Endothelial cell of umbilical vein (primary cell): ENCODE data around the gene ZNF662. TPM values are rescaled to one million over a fixed set of nuclear protein-coding genes. Genes with fewer than 3 reads are reported as not detected.

ENCODE experiments used
- BruUV-seq: library from RNA; stranded (reverse); fragments of 400-500 nt; replicated peaks from 2 replicates; lab custom pipeline; 2021; lab: Mats Ljungman, UMichigan
- CTCF ChIA-PET: fragments of 300-600, 350-600 bp; sonication (Branson Sonifier 250); formaldehyde crosslinking; loops from one replicate; lab custom pipeline; 2021; ENCODE audit warnings: antibody characterized with exemption, inconsistent platforms; lab: Charles Lee
- POLR2A ChIA-PET: fragments of 300-600, 350-600 bp; sonication (Branson Sonifier 250); formaldehyde crosslinking; loops from one replicate; lab custom pipeline; 2021; ENCODE audit warnings: antibody characterized with exemption, inconsistent platforms; lab: Charles Lee
- DNase-seq: peaks from one replicate; pipeline ENCODE4 v3.0.0-alpha.2; 2011; ENCODE audit warnings: low read depth, low spot score
- FAIRE-seq: peaks from 2 replicates; lab custom pipeline; 2011; peaks lifted over from hg19 to GRCh38; lab: Jason Lieb, UNC
- H2AFZ ChIP-seq: 2 replicates; pipeline ENCODE4 v1.6.0; 2012; ENCODE audit warnings: low read depth, low read length, control low read depth, inconsistent platforms
- H3K27ac ChIP-seq: 2 replicates; pipeline ENCODE4 v1.5.1; 2011; ENCODE audit warnings: low read depth, mild to moderate bottlenecking, control low read depth, low read length, moderate library complexity; ENCODE audit not compliant: insufficient read depth
- H3K27me3 ChIP-seq, 2 experiments: 2 replicates each; pipeline versions ENCODE4 v1.6.0 to v1.6.1; 2011; ENCODE audit warnings: low read length in 2 of 2, mixed read lengths in 1 of 2; ENCODE audit not compliant: control insufficient read depth in 2 of 2, insufficient read depth in 2 of 2
- H3K36me3 ChIP-seq, 2 experiments: 2 replicates in 1 of 2; 3 replicates in 1 of 2; pipeline ENCODE4 v1.5.1; 2011; ENCODE audit warnings: low read length in 2 of 2, mild to moderate bottlenecking in 1 of 2, moderate library complexity in 1 of 2; ENCODE audit not compliant: control insufficient read depth in 2 of 2, insufficient read depth in 2 of 2; ENCODE audit errors: extremely low read depth in 1 of 2
- H3K4me1 ChIP-seq: 3 replicates; pipeline ENCODE4 v1.5.1; 2011; ENCODE audit warnings: mild to moderate bottlenecking, low read length; ENCODE audit not compliant: control insufficient read depth, insufficient read depth; ENCODE audit errors: extremely low read depth
- H3K4me2 ChIP-seq: 2 replicates; pipeline ENCODE4 v1.6.1; 2011; ENCODE audit warnings: low read length, control low read depth, mixed read lengths; ENCODE audit not compliant: insufficient read depth
- H3K4me3 ChIP-seq, 3 experiments: fragments of 200-600 bp in 1 of 3; sonication (generic), shearing (Covaris generic) in 1 of 3; replicated peaks in 1 of 3; 2 replicates each; pipeline ENCODE4 v1.5.1; 2011 to 2016; ENCODE audit warnings: control low read depth in 3 of 3, low read length in 3 of 3, mild to moderate bottlenecking in 2 of 3, inconsistent platforms in 1 of 3, low read depth in 1 of 3, moderate library complexity in 1 of 3; ENCODE audit not compliant: insufficient read depth in 1 of 3
- H3K79me2 ChIP-seq: 2 replicates; pipeline ENCODE4 v1.6.0; 2012; ENCODE audit warnings: low read length, inconsistent platforms; ENCODE audit not compliant: control insufficient read depth, insufficient read depth
- H3K9ac ChIP-seq: replicated peaks from 2 replicates; pipeline ENCODE3; 2011; ENCODE audit warnings: low read length, control low read depth; ENCODE audit not compliant: insufficient read depth; ENCODE audit errors: extremely low read depth
- H3K9me1 ChIP-seq: replicated peaks from 3 replicates; pipeline ENCODE4 v1.6.0; 2011; ENCODE audit warnings: mild to moderate bottlenecking, low read length; ENCODE audit not compliant: control insufficient read depth, insufficient read depth; ENCODE audit errors: extremely low read depth
- H3K9me3 ChIP-seq: replicated peaks from 2 replicates; pipeline ENCODE4 v1.5.1; 2012; ENCODE audit warnings: low read length, inconsistent platforms; ENCODE audit not compliant: control insufficient read depth, insufficient read depth
- H4K20me1 ChIP-seq: replicated peaks from 2 replicates; pipeline ENCODE3; 2011; ENCODE audit warnings: mild to moderate bottlenecking, low read length; ENCODE audit not compliant: control insufficient read depth, insufficient read depth; ENCODE audit errors: extremely low read depth
- EZH2 ChIP-seq: IDR thresholded peaks from 2 replicates; pipeline ENCODE4 v1.6.1; 2012; ENCODE audit warnings: borderline replicate concordance, low read depth, mild to moderate bottlenecking, moderate library complexity, low read length, inconsistent platforms; ENCODE audit not compliant: severe bottlenecking
- FOS ChIP-seq: IDR thresholded peaks from 2 replicates; pipeline ENCODE4 v1.6.1; 2011; ENCODE audit warnings: mild to moderate bottlenecking, low read length, moderate library complexity, borderline replicate concordance; ENCODE audit not compliant: insufficient read depth
- GATA2 ChIP-seq: IDR thresholded peaks from 2 replicates; pipeline ENCODE4 v1.7.0; 2011; ENCODE audit warnings: low read depth, mild to moderate bottlenecking, moderate library complexity, mixed read lengths, low read length; ENCODE audit not compliant: insufficient read length, insufficient read depth
- JUN ChIP-seq: IDR thresholded peaks from 2 replicates; pipeline ENCODE4 v1.6.1; 2011; ENCODE audit warnings: borderline replicate concordance, low read depth; ENCODE audit not compliant: insufficient read length, insufficient read depth
- MYC ChIP-seq: IDR thresholded peaks from one replicate; pipeline ENCODE4 v1.6.1; 2011; ENCODE audit warnings: mild to moderate bottlenecking, low read depth, low read length
- POLR2A ChIP-seq: IDR thresholded peaks from 2 replicates; pipeline ENCODE4 v1.6.1; 2012; ENCODE audit warnings: low read depth, mild to moderate bottlenecking, control low read depth, low read length
- POLR2AphosphoS5 ChIP-seq: IDR thresholded peaks from 2 replicates; pipeline ENCODE4 v1.6.1; 2012; ENCODE audit warnings: low read depth, mild to moderate bottlenecking, control low read depth, low read length, moderate library complexity; ENCODE audit not compliant: insufficient read depth
- dilution Hi-C: fragments of 300-500 bp; cut with MboI; formaldehyde crosslinking; loops from one replicate; pipeline ENCODE4 v1.15.0; 2019; ENCODE audit warnings: low sequenced_read_pairs; ENCODE audit not compliant: extremely low pct_ligation_motif_present
- intact Hi-C: fragments of 100-400 bp; cut with micrococcal nuclease; formaldehyde crosslinking; loops from one replicate; pipeline ENCODE4 v1.10.0; 2022
- polyA plus RNA-seq, 4 experiments: library from polyadenylated mRNA; depleted of rRNA in 3 of 4; stranded (reverse) in 3 of 4; unstranded in 1 of 4; fragments of >200 nt; gene quantifications; 2 replicates each; pipeline versions ENCODE4 v1.2.1 to v1.2.3, GENCODE V29; 2011 to 2012; ENCODE audit warnings: missing spikeins in 1 of 4
- total RNA-seq: library from RNA; stranded (reverse); gene quantifications from 2 replicates; pipeline ENCODE4 v1.2.3, GENCODE V29; 2021
- TF ChIP-seq, protein P1 (sequence below), 2 donors: IDR thresholded peaks; 1 replicate in 1 of 2; 2 replicates in 1 of 2; pipeline ENCODE4 v1.5.1; 2011; ENCODE audit warnings: low read length in 2 of 2, mild to moderate bottlenecking in 2 of 2, moderate library complexity in 2 of 2, control low read depth in 1 of 2, inconsistent platforms in 1 of 2, low read depth in 1 of 2; ENCODE audit not compliant: insufficient read depth in 1 of 2; ENCODE audit errors: extremely low read depth in 1 of 2
- TF ChIP-seq, protein P2 (sequence below): IDR thresholded peaks from 2 replicates; pipeline ENCODE4 v1.6.1; 2011; ENCODE audit not compliant: insufficient read depth, insufficient read length

The ZNF662 gene
- total and polyA plus RNA-seq, 2 donors (not counting 3 experiments of a cell fraction or from before 2014, with no cell fraction given) = 0.84 to 4.3 TPM

DNA sequence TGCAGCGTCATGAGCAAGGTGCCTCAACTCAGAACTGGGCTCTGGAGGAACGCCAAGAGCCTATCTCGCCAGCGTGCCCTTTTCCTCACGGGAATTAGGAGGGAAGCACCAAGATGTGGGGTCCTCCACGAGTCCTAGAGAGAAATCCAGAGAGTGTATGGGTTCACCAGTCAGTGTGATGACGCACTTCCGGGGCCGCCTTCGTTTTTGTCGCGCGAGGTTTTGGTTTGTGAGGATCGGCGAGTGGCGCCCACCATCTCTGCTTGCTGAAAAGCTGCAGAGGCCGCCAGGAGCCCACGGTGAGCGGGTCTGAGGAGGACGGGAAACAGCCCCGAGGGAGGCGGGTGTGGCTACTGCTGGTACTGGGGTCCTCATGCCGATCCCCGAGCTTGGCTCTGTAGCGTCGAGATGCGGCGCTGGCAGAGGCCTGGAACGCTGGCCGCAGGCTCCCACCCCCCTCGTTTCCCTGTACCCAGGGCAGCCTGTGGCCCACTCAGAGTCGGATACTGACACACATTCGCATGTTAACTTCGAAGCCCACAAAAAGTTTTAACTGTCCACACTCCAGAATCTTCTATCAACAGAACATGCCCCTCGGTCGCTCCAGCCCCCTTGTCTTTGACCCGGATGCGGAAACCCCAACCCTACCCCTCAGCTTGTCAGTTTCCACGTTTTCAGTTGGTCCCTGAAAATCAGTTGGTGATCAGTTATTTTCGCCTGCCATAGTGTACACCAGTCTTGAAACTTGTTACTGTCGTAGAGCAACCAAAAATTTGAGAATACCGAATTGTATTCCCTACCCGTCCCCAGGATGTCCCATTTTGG lies 30.4 kb downstream of the ZNF662 start:
- Histone ChIP-seq H3K79me2 (no peaks in the 10 kb centered on the region), H2AFZ (no peak overlapping the region), H3K9ac (no peak overlapping the region), H4K20me1 (no peaks in the 10 kb centered on the region), H3K36me3 (no peaks in the 10 kb centered on the region), H3K4me2 (no peak overlapping the region), H3K4me1 (no peaks in the 10 kb centered on the region), H3K9me1 (no peaks in the 10 kb centered on the region), H3K27me3 (peaks cover 2 to 7% of the 10 kb centered on the region in 2 experiments), H3K9me3 (no peaks in the 10 kb centered on the region), H3K4me3 (peak overlapping the region in 1 of 3 experiments; percentile 15), H3K27ac (no peak overlapping the region)
- TF ChIP-seq EZH2 = no peak
- TF ChIP-seq, protein P1, sequence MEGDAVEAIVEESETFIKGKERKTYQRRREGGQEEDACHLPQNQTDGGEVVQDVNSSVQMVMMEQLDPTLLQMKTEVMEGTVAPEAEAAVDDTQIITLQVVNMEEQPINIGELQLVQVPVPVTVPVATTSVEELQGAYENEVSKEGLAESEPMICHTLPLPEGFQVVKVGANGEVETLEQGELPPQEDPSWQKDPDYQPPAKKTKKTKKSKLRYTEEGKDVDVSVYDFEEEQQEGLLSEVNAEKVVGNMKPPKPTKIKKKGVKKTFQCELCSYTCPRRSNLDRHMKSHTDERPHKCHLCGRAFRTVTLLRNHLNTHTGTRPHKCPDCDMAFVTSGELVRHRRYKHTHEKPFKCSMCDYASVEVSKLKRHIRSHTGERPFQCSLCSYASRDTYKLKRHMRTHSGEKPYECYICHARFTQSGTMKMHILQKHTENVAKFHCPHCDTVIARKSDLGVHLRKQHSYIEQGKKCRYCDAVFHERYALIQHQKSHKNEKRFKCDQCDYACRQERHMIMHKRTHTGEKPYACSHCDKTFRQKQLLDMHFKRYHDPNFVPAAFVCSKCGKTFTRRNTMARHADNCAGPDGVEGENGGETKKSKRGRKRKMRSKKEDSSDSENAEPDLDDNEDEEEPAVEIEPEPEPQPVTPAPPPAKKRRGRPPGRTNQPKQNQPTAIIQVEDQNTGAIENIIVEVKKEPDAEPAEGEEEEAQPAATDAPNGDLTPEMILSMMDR (IDR thresholded peaks at IDR 0.05; ENCODE audit: extremely low read depth in 1 of 2, insufficient read depth in 1 of 2, low read depth in 1 of 2, low read length in 2 of 2) = no peak
- no peak for TF ChIP-seq POLR2AphosphoS5
- no peak for TF ChIP-seq GATA2
- no peak for TF ChIP-seq POLR2A
- no peak for TF ChIP-seq JUN
- TF ChIP-seq, protein P2, sequence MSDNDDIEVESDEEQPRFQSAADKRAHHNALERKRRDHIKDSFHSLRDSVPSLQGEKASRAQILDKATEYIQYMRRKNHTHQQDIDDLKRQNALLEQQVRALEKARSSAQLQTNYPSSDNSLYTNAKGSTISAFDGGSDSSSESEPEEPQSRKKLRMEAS = no peak
- TF ChIP-seq MYC = no peak
- no peak for TF ChIP-seq FOS
- POLR2A ChIA-PET = no interaction called here
- no peak for DNase-seq
- CTCF ChIA-PET = no interaction called here
- dilution Hi-C loops = no loop called here
- intact Hi-C loops = no loop called here
- BruUV-seq = no TSS peak
- no peak for FAIRE-seq
